Kidney epithelial cell (primary cell): Measurements from ENCODE around the gene ERI3. TPM values are rescaled to one million over a fixed set of nuclear protein-coding genes. Genes with fewer than 3 reads are reported as not detected.

Source experiments
- DNase-seq: peaks from one replicate; pipeline ENCODE4 v3.0.0-alpha.2; 2010; ENCODE audit warnings: low read depth
- H3K27me3 ChIP-seq: 2 replicates; pipeline ENCODE4 v1.6.0; 2011; ENCODE audit warnings: low read length; ENCODE audit not compliant: control insufficient read depth, insufficient read depth
- H3K36me3 ChIP-seq: 2 replicates; pipeline ENCODE4 v1.5.1; 2011; ENCODE audit warnings: low read length; ENCODE audit not compliant: control insufficient read depth, insufficient read depth
- H3K4me3 ChIP-seq: 2 replicates; pipeline ENCODE4 v1.5.1; 2011; ENCODE audit warnings: low read depth, mild to moderate bottlenecking, control low read depth, low read length
- total RNA-seq: library from RNA; depleted of rRNA; stranded (reverse); fragments of >200 nt; gene quantifications from 2 replicates; pipeline ENCODE4 v1.2.3, GENCODE V29; 2015
- TF ChIP-seq, protein P1 (sequence below): IDR thresholded peaks from 2 replicates; pipeline ENCODE4 v1.5.1; 2011; ENCODE audit warnings: mild to moderate bottlenecking, moderate library complexity, low read length, control low read depth, inconsistent platforms; ENCODE audit not compliant: insufficient read depth, poor library complexity, severe bottlenecking

ERI3 gene
- total RNA-seq, 1 donor from 2014 or later: 64.8 TPM

- TF ChIP-seq, protein P1, sequence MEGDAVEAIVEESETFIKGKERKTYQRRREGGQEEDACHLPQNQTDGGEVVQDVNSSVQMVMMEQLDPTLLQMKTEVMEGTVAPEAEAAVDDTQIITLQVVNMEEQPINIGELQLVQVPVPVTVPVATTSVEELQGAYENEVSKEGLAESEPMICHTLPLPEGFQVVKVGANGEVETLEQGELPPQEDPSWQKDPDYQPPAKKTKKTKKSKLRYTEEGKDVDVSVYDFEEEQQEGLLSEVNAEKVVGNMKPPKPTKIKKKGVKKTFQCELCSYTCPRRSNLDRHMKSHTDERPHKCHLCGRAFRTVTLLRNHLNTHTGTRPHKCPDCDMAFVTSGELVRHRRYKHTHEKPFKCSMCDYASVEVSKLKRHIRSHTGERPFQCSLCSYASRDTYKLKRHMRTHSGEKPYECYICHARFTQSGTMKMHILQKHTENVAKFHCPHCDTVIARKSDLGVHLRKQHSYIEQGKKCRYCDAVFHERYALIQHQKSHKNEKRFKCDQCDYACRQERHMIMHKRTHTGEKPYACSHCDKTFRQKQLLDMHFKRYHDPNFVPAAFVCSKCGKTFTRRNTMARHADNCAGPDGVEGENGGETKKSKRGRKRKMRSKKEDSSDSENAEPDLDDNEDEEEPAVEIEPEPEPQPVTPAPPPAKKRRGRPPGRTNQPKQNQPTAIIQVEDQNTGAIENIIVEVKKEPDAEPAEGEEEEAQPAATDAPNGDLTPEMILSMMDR: no peak
Measured at GRCh38 chr1:44347280-44347679, 7.8 kb downstream of the ERI3 start.

DNA sequence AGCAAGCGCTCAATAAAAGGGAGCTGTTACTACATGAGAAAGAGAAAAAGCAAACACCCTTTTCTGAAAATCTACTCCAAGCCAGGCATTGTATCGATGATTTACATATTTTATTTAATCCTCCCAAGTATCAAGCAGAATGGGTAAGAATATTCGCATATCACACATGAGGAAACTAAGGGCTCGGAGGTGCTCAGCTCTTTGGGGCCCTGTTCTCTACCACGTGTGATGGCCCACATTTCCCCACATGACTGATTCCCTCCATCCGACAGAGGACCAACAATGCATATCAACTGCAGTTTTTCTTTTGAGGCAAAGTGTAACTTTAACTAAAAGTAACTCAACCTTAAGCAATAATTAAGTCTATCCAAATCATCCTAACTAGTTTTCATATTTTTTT is 8.2 kb downstream of the ERI3 start:
- no peaks in the 10 kb centered on the region for H3K27me3 ChIP-seq
- no peak overlapping the region for H3K4me3 ChIP-seq
- TF ChIP-seq, protein P1: no peak
- DNase-seq: no peak
- H3K36me3 ChIP-seq: no peaks in the 10 kb centered on the region

More at GRCh38 chr1:44347280-44347679, 7.8 kb downstream of the ERI3 start:
- DNase-seq: no peak
- no peak overlapping the region for H3K4me3 ChIP-seq
- H3K27me3 ChIP-seq: no peaks in the 10 kb centered on the region
- H3K36me3 ChIP-seq: no peaks in the 10 kb centered on the region

GRCh38 chr1:44346184-44346583 is 8.9 kb downstream of the ERI3 start:
- TF ChIP-seq, protein P1: no peak
- DNase-seq: no peak
- Histone ChIP-seq H3K4me3 (no peak overlapping the region), H3K36me3 (no peaks in the 10 kb centered on the region), H3K27me3 (no peaks in the 10 kb centered on the region)

DNA sequence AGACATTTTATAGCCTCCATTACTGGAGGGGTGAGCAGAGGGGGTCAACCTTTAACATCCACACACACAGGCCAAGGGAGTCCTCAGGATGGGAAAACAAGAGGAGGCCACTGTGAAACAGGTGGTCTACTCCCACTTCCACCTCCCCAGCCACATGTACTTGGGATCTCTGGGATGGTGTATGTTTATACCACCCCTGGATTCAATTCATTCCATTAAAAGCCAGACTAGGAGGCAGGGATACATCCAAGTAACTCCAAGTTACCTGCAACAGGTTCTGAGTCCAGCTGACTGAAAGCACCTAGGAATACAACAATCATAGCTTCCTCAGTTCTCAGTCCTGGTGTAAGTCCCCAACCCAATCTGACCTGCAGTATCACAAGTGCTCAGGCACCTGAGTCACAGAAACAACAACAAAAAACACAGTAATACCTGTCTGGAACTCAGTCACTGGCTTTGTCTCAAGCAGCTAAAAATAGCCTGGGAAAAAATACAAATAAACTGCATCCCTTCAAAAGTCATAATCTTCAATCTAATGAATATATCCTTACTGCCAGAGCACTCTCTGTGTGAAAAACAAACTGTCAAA is 9.8 kb downstream of the ERI3 start:
- Histone ChIP-seq H3K4me3 (no peak overlapping the region), H3K27me3 (no peaks in the 10 kb centered on the region), H3K36me3 (no peaks in the 10 kb centered on the region)
- no peak for DNase-seq
- TF ChIP-seq, protein P1: no peak

GRCh38 chr1:44339731-44340130 is 15.3 kb downstream of the ERI3 start:
- H3K36me3 ChIP-seq: peaks cover 3% of the 10 kb centered on the region
- TF ChIP-seq, protein P1: no peak
- no peaks in the 10 kb centered on the region for H3K27me3 ChIP-seq
- no peak overlapping the region for H3K4me3 ChIP-seq
- no peak for DNase-seq

- no peak overlapping the region for H3K4me3 ChIP-seq
- TF ChIP-seq, protein P1: no peak
- H3K27me3 ChIP-seq: no peaks in the 10 kb centered on the region
- peaks cover 3% of the 10 kb centered on the region for H3K36me3 ChIP-seq
- DNase-seq: no peak
Measured at GRCh38 chr1:44338136-44338535, 16.9 kb downstream of the ERI3 start.
